Neural crest cell (in vitro differentiated cells): ENCODE measurements around the gene RUSC1. TPM values are rescaled to one million over a fixed set of nuclear protein-coding genes. Genes with fewer than 3 reads are reported as not detected.

Source experiments
- DNase-seq: peaks from one replicate; pipeline ENCODE4 v3.0.0; 2021; ENCODE audit warnings: low read depth, mixed read lengths, low spot score
- H3K27ac Mint-ChIP-seq: one replicate; pipeline ENCODE4 v1.8.0; 2021; ENCODE audit warnings: mild to moderate bottlenecking, mixed read lengths; ENCODE audit not compliant: unreplicated experiment
- H3K27me3 Mint-ChIP-seq: 2 replicates; pipeline ENCODE4 v1.8.0; 2021; ENCODE audit warnings: low read depth, mild to moderate bottlenecking, mixed read lengths
- H3K36me3 Mint-ChIP-seq: 2 replicates; pipeline ENCODE4 v1.8.0; 2021; ENCODE audit warnings: low read depth, mild to moderate bottlenecking, mixed read lengths
- H3K4me1 Mint-ChIP-seq: 2 replicates; pipeline ENCODE4 v1.8.0; 2021; ENCODE audit warnings: mixed read lengths
- H3K4me3 Mint-ChIP-seq: one replicate; pipeline ENCODE4 v1.8.0; 2021; ENCODE audit warnings: mild to moderate bottlenecking, mixed read lengths
- H3K9me3 Mint-ChIP-seq: 2 replicates; pipeline ENCODE4 v1.8.0; 2021; ENCODE audit warnings: mixed read lengths
- total RNA-seq: library from RNA; stranded (reverse); gene quantifications from 2 replicates; pipeline ENCODE4 v1.2.1, GENCODE V29; 2021
- TF ChIP-seq, protein P1 (sequence below): fragments of 200-600 bp; sonication (generic); conservative IDR thresholded peaks from 2 replicates; pipeline ENCODE4 v1.5.0; 2021; ENCODE audit warnings: antibody characterized with exemption, mild to moderate bottlenecking

Gene RUSC1
- total RNA-seq, 1 donor from 2014 or later = 56.6 TPM

DNA sequence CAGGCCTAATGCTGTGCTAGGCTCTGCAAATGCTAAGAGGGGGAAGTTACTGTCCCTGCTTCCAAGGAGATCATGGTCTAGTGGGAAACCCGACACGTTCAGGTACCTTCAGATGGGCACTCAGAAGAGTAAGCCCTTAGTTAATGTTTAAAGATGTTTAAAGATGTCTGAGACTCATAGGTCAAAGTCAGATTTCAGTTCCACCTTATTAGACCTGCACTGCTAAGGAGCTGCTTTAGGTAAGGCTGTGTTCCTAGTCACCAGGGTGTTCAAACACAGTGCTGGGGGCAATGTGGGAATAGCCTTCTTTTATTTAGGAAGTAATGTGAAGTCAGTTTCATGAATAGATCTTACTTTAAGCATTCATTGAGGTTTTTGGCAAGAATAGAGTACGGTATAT lies 3.8 kb upstream of the RUSC1 start:
- Mint-ChIP-seq H3K27ac (no peak overlapping the region), H3K4me3 (peak overlapping the region; percentile 52), H3K9me3 (no peaks in the 10 kb centered on the region), H3K27me3 (peaks cover 19% of the 10 kb centered on the region), H3K4me1 (peaks cover 63% of the 10 kb centered on the region), H3K36me3 (peaks cover 34% of the 10 kb centered on the region)
- TF ChIP-seq, protein P1, sequence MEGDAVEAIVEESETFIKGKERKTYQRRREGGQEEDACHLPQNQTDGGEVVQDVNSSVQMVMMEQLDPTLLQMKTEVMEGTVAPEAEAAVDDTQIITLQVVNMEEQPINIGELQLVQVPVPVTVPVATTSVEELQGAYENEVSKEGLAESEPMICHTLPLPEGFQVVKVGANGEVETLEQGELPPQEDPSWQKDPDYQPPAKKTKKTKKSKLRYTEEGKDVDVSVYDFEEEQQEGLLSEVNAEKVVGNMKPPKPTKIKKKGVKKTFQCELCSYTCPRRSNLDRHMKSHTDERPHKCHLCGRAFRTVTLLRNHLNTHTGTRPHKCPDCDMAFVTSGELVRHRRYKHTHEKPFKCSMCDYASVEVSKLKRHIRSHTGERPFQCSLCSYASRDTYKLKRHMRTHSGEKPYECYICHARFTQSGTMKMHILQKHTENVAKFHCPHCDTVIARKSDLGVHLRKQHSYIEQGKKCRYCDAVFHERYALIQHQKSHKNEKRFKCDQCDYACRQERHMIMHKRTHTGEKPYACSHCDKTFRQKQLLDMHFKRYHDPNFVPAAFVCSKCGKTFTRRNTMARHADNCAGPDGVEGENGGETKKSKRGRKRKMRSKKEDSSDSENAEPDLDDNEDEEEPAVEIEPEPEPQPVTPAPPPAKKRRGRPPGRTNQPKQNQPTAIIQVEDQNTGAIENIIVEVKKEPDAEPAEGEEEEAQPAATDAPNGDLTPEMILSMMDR = no peak
- DNase-seq = no peak

DNA sequence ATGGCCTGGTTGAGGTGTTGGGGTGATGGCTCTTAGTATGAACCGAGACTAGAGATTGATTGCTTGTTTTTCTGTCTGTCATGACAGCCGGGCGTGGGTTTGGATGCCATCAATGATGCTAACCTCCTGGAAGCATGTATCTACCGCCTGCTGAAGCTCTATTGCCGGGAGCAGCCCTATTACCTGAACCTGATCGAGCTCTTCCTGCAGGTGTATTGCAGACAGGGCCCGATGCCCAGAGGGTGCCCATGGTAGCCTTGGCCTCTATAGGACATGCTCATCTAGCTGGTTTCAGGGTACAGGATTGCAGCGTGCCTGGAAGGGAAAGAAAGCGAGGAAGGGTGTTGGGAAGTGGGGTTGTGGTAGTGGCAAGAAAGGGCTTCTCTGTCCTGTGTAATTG lies 2.6 kb upstream of the RUSC1 start:
- DNase-seq = no peak
- peak overlapping the region; percentile 88 for H3K4me3 Mint-ChIP-seq
- H3K36me3 Mint-ChIP-seq = peaks cover 27% of the 10 kb centered on the region
- peaks cover 21% of the 10 kb centered on the region for H3K27me3 Mint-ChIP-seq
- peaks cover 62% of the 10 kb centered on the region for H3K4me1 Mint-ChIP-seq
- TF ChIP-seq, protein P1 = no peak
- H3K27ac Mint-ChIP-seq = no peak overlapping the region
- H3K9me3 Mint-ChIP-seq = no peaks in the 10 kb centered on the region

- H3K4me1 Mint-ChIP-seq = peaks cover 57% of the 10 kb centered on the region
- H3K27me3 Mint-ChIP-seq = peaks cover 22% of the 10 kb centered on the region
- DNase-seq = no peak
- H3K36me3 Mint-ChIP-seq = peaks cover 22% of the 10 kb centered on the region
- no peaks in the 10 kb centered on the region for H3K9me3 Mint-ChIP-seq
- H3K4me3 Mint-ChIP-seq = peak overlapping the region; percentile 88
- TF ChIP-seq, protein P1 = no peak
- no peak overlapping the region for H3K27ac Mint-ChIP-seq
These were observed 1.2 kb upstream of the RUSC1 start for GRCh38 chr1:155319536-155319935.

GRCh38 chr1:155320252-155320651 lies 442 bp upstream of the RUSC1 start:
- H3K4me1 Mint-ChIP-seq = peaks cover 57% of the 10 kb centered on the region
- no peak for DNase-seq
- peaks cover 18% of the 10 kb centered on the region for H3K36me3 Mint-ChIP-seq
- H3K27me3 Mint-ChIP-seq = peaks cover 22% of the 10 kb centered on the region
- TF ChIP-seq, protein P1 = no peak
- no peaks in the 10 kb centered on the region for H3K9me3 Mint-ChIP-seq
- H3K4me3 Mint-ChIP-seq = peak overlapping the region; percentile 88
- no peak overlapping the region for H3K27ac Mint-ChIP-seq

DNA sequence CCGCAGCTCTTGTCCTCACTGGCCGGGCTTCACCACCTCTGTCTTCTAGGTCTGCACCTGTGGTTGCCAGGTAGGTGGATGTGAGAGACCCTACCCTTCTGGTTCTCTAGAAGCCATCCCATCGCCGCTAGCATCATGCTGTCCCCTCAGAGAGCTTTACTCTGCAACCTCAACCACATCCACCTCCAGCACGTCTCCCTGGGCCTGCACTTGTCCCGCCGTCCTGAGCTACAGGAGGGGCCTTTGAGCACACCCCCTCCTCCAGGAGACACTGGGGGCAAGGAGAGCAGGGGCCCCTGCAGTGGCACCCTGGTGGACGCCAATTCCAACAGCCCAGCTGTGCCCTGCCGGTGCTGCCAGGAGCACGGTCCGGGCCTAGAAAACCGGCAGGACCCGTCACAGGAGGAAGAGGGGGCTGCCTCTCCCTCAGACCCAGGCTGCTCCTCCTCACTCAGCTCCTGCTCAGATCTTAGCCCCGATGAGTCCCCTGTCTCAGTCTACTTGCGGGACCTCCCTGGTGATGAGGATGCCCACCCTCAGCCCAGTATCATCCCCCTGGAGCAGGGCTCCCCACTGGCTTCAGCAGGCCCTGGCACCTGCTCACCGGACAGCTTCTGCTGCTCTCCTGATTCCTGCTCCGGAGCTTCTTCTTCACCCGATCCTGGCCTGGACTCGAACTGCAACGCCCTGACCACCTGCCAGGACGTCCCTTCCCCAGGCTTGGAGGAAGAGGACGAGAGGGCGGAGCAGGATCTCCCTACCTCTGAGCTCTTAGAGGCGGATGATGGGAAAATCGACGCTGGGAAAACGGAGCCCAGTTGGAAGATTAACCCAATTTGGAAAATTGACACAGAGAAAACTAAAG lies 1.2 kb downstream of the RUSC1 start:
- H3K4me3 Mint-ChIP-seq = peak overlapping the region; percentile 88
- DNase-seq = no peak
- peaks cover 26% of the 10 kb centered on the region for H3K27me3 Mint-ChIP-seq
- TF ChIP-seq, protein P1 = no peak
- H3K27ac Mint-ChIP-seq = peak overlapping the region; percentile 84
- peaks cover 64% of the 10 kb centered on the region for H3K4me1 Mint-ChIP-seq
- H3K36me3 Mint-ChIP-seq = peaks cover 18% of the 10 kb centered on the region
- H3K9me3 Mint-ChIP-seq = no peaks in the 10 kb centered on the region
